ENCODE measurements around the gene ATP6V1F.

The ATP6V1F gene

DNA sequence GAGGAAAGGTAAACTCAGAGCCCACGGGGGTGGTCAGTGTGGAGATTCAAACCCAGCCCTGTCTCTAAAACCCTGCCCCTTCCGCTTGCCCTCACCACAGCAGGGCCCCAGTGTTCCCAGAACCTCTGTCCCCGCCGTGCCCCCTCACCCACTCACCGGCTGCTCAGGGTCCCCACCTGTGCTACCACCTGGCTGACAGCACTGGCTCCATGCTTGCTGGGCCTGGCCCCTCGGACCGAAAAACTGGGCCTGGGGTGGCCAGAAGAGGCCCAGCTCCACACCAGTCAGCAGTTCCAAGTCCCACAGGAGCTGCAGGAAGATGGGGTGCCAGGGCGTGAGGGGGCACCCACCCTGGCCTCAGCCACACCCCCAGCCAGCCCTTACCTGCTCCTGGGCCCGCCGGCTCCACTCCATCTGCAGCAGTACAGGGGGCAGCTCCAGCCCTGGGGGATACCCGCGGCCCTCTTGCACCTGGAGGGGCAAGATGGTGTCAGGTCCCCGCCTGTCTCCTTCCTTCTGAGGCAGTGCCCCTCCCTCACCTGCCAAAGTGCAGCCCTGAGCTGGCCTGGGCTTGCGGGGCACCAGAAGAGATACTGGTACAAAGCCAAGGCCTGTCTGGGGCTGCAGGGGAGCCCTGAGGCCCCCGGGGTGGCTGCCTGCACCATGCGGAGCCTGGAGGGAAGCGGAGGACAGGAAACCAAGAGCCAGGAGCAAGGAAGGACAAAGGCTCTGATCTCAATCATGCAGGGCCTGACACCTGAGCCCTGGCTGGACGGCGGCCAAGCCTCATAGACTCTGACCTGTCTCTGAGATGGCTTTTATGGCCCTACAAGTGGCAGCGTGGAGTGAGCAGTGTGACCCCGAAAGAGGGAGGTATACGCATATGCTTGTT lies 11.7 kb downstream of the ATP6V1F start:
- DNase-seq (ENCODE audit: insufficient read length, low spot score) = no peak
- FAIRE-seq = no peak
- no peak for TF ChIP-seq POLR2A (IDR thresholded peaks at IDR 0.05; ENCODE audit: low read depth, low read length)

DNA sequence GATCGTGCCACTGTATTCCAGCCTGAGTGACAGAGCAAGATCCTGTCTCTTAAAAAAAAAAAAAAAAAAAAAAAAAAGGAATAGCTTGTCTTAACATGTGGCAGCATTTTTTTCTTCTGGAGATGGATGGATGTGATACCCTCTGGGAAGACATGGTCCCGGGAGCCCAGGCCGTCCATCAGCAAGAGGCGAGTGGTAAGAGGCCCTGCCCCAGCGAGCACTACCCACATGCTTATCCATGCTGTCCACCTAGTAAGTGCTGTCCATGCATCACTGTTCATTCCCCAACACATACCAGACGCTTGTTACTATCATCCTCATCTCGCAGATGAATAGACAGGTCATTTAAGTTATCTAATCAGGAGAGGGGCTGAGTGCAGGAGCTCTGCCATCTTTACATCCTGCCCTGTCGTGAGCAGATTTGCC lies 12.9 kb downstream of the ATP6V1F start:
- DNase-seq (ENCODE audit: insufficient read length, low spot score) (no peak), FAIRE-seq (no peak)
- TF ChIP-seq POLR2A (IDR thresholded peaks at IDR 0.05; ENCODE audit: low read depth, low read length) = no peak

DNA sequence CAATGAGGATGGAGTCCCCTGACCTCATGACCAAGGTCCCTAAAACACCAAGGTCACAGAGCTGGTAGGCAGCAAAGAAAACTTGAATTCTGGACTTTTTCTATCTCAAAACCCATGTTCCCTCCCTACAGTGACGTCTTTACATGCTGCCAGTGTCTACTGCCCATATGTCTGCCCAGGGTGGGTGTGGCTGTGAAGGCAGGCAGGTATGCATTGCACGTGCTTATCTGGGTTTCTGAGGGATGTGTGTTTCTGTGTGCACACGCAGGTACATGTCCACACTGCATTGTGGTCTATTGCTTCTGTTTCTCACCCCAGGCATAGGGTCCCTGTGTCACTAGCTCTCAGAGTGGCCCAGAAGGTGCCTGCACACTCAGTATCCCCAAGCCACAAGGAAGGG lies 13.5 kb downstream of the ATP6V1F start:
- DNase-seq (ENCODE audit: insufficient read length, low spot score) (no peak), FAIRE-seq (no peak)
- no peak for TF ChIP-seq POLR2A (IDR thresholded peaks at IDR 0.05; ENCODE audit: low read depth, low read length)

DNA sequence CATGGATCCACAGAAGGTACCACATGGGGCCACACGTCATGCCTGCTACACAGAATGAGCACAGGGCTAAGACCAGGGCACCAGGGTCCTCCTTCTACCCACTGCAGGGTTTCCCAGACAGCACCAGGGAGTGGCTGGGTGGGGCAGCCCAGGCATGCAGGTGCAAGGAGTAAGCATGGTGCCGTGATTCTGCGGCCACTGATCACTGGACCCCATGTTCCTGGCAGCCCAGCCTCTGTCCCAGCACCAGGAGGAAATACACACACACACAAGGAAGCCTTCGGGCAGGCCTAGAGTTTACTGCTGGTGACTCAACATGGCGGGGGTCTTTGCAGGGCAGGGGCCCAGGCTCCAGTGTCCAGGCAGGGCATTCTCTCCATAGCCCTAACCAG lies 13.9 kb downstream of the ATP6V1F start:
- no peak for FAIRE-seq
- no peak for DNase-seq (ENCODE audit: insufficient read length, low spot score)
- TF ChIP-seq POLR2A (IDR thresholded peaks at IDR 0.05; ENCODE audit: low read depth, low read length) = no peak

DNA sequence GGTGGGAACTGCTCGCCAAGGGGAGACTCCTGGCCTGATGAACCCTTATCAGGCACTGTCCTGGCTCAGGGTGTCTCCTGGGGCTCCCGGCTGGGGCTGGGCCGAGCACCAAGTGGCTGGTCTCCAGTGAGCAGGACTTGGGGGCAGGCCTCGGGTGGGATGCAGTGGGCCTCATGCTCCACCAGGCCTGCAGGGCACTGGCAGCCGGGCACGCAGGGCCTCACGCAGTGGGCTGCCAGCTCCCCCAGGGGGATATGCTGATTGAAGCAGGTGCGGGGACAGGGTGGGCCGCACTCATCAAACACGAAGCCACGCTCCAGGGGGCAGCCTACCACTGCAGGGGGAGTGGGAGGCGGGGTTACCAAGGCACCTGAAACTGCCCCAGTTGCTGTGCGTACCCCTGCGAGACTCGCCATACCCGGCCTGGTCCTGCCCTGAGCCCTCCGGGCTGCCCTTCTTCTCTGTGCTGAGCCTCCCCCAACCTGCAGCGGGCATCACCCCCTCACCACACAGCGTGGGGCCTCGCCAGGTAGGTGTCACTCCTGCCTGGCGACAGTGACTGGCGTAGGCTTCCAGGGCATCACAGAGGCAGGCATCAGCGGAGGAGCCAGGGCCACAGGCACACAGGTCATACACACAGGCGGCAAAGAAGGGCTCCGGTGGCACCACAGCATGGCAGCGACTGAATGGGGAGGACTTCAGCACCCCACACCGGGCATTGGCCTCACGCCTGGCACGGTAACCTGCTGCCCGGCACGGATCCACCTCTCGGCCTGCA lies 14.5 kb downstream of the ATP6V1F start:
- FAIRE-seq = no peak
- DNase-seq (ENCODE audit: insufficient read length, low spot score) = no peak
- TF ChIP-seq POLR2A (IDR thresholded peaks at IDR 0.05; ENCODE audit: low read depth, low read length) = no peak

DNA sequence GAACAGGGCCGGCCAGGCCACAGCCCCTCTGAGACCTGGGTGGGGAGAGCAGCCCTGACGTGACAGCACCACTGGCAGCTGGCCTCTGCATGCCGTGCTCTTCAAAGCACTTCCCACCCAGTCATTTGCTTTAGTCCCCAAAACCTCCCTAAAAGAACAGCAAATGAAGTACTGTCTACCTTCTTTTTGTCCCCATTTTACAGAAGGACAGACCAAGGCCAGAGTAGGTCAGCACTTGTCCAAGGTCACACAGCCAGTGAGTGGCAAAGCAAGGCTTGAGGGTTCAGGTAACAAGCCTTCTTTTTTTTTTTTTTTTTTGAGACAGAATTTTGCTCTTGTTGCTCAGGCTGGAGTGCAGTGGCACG lies 15.1 kb downstream of the ATP6V1F start:
- no peak for TF ChIP-seq POLR2A (IDR thresholded peaks at IDR 0.05; ENCODE audit: low read depth, low read length)
- FAIRE-seq (no peak), DNase-seq (ENCODE audit: insufficient read length, low spot score) (no peak)

DNA sequence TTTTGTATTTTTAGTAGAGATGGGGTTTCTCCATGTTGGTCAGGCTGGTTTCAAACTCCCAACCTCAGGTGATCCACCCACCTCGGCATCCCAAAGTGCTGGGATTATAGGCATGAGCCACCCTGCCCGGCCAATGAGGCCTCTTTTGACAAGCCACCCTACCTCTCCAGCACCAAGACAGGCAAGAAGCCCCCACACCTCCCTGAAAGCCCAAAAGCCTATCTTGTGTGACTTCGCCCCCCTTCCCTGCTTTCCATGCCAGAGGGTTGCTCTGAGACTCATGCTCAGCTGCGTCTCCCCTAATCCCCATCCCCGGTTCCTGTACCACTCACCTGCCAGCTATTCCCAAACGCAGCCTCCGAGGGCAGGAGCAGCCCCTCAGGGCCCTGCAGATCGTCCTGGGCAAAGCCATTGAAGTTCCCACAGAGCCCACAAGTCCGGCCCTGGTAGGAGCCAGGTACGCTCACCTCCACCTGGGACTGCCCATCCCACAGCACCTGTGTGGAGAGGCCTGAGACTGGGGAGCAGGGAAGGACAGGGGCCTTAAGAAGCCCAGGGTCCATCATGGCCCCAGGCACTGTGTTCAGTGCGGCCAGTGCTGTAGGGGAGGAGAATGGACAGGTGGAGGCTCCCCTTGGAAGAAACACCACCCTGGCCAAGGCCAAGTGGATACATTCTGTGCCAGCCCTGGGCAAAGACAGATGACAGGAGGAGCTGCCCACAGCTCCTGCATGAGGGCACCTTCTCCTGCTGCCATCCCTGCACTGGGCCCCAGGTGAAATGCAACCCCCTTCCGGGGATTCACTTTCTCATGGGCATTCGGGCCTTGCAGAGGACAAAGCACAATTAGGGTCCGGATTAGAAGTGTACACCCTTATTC lies 15.8 kb downstream of the ATP6V1F start:
- no peak for FAIRE-seq
- no peak for DNase-seq (ENCODE audit: insufficient read length, low spot score)
- no peak for TF ChIP-seq POLR2A (IDR thresholded peaks at IDR 0.05; ENCODE audit: low read depth, low read length)

DNA sequence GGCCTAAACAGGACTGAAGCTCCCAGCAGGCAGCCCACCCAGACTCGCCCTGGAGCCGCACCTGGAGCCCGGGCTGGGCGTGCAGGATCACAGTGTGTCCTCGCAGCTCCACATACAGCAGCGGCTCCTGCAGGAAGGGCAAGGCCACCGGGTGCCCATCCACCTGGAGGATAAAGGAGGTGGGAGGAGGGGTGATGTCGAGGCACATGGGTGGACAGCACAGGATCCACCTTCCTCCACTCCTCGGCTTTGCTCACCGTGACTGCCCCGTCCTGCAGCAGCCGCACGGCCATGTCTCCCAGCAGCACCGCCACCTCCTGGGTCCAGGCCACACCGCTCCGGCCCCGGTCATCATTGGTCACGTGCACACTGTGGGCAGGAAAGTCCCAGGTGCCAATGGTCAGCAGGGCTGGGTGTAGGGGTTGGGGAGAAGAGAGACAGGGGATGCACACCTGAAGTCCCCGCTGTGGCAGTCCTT lies 16.8 kb downstream of the ATP6V1F start:
- no peak for DNase-seq (ENCODE audit: insufficient read length, low spot score)
- no peak for FAIRE-seq

DNA sequence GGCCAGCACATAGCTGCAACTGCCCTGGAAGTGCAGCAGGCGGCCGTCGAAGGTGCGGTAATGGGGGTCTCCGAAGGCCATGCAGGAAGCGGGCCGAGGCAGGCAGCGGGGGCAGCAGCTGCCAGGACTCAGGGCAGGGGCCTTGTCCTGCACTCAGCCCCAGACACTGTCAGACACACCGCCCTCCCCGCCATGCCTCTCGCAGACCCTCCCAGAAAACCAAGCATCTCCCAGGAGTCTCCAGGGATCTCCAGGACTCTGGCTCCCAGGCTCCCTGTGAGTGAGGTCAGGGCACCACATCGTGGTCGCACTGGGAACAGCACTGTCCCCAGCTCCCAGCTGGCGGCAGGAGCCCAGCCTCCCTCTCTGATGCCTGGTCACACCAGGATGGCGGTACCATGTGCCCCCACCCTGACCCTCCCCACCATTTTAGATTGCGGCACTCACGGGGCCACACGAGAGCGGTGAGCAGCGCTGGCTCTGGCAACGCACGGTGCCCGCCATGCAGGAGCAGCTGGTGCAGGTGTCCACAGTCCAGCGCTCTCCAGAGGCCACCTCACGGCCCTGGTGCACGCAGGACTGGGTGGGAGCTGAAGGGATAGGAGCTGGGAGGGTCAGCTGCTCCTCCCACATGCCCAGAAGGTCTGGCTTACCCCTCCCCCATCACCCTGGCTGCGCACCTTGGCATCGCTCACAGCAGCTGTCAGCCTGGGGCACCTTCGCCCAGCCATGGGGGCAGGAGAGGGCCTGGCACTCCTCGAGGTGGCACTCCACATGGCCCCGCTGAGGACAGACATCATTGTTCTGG lies 17.5 kb downstream of the ATP6V1F start:
- DNase-seq (ENCODE audit: insufficient read length, low spot score) = peak; percentile 95
- no peak for FAIRE-seq
- no peak for TF ChIP-seq POLR2A (IDR thresholded peaks at IDR 0.05; ENCODE audit: low read depth, low read length)

More for the DNA sequence above, 16.8 kb downstream of the ATP6V1F start:
- TF ChIP-seq POLR2A (IDR thresholded peaks at IDR 0.05; ENCODE audit: low read depth, low read length) = no peak

DNA sequence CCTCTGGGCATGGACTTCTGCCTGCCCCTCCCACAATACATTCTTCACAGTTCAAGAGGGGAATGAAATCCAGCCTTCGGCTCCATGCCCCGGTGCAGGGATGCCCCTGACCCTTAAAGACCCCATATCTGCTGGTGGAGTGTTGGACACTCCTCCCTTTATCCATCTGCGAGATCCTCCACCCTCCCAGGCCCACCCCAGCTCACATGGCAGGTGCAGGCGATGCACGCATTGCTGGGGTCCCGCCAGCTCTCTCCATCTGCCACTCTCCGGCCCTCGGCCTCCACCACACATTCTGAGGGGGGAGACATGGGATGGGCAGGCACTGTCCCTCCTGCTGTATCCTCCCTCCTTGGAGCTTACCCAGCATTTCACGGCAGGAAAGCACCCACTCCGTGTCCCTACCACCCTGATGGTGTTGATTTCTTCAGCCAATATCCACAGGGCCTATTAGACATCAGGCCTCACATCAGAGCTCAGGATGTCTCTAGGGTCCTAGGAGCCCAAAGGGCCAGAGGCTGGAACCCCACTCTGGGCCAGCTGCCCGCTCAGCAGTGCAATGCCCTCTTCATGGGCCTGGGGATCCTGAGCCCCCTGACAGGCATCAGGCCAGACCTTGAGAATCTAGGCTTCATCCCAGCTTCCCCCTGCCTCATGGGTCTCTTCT lies 18.3 kb downstream of the ATP6V1F start:
- no peak for TF ChIP-seq POLR2A (IDR thresholded peaks at IDR 0.05; ENCODE audit: low read depth, low read length)
- no peak for FAIRE-seq
- no peak for DNase-seq (ENCODE audit: insufficient read length, low spot score)

DNA sequence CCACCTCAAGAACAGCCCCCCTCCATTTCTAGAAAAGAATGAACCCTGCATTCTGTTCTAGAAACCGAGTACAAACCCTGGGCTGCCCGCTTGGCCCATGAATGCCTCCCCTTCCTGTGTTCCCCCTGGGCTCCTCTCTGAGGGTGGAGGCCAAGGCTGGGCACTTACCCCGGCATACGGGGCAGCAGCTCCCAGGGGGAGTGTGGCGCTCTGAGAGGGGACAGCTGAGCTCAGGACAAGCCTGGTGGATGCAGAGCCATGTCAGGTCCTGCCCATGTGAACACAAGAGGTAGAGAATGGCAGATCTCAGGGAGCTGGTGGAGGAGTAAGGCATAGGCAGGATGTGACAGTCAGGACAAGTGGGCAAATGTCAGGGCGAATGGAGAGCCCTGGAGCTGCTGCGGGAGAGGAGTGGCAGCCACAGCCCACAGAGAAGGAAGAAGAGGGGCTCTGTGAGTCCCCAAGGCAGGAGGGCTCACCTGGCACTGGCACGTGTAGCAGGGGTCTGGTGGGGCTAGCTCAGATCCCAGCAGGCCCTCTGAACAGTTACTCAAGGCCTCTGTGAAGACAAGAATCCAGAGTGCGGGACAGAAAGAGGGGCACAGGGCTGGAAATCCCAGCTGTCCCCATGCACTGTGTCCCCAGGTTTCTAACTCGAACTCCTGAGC lies 18.9 kb downstream of the ATP6V1F start:
- DNase-seq (ENCODE audit: insufficient read length, low spot score) (no peak), FAIRE-seq (no peak)
- TF ChIP-seq POLR2A (IDR thresholded peaks at IDR 0.05; ENCODE audit: low read depth, low read length) = no peak

DNA sequence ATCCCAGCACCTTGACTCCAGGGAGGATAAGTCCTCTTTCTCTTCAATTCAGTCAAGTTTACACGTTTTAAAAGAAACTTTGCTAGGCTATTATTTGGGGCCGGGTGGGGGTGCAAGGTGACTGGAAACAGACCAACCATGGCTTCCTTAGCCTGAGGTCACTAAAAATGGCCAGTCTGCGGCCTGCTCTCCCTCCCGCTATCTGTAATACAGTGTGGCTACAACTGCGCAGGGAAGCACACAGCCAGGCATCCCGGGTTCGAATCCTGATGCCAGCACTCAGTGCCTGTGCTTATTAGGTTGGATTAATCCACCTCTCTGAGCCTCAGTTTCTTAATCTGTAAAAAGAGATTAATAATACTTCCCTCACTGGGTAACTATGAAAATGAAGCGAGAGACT lies 19.5 kb downstream of the ATP6V1F start:
- FAIRE-seq (no peak), DNase-seq (ENCODE audit: insufficient read length, low spot score) (no peak)
- no peak for TF ChIP-seq POLR2A (IDR thresholded peaks at IDR 0.05; ENCODE audit: low read depth, low read length)
